ENCODE measurements around the gene FOLR2.
"Not testable (repeated sequence)": the region's sequence is repeated elsewhere in the genome, so short reads cannot be mapped to it uniquely, and the experiment has no call there.

Gene FOLR2

GRCh38 chr11:72179804-72180396 is 36.7 kb upstream of the FOLR2 start:
- TF ChIP-seq, protein P1, sequence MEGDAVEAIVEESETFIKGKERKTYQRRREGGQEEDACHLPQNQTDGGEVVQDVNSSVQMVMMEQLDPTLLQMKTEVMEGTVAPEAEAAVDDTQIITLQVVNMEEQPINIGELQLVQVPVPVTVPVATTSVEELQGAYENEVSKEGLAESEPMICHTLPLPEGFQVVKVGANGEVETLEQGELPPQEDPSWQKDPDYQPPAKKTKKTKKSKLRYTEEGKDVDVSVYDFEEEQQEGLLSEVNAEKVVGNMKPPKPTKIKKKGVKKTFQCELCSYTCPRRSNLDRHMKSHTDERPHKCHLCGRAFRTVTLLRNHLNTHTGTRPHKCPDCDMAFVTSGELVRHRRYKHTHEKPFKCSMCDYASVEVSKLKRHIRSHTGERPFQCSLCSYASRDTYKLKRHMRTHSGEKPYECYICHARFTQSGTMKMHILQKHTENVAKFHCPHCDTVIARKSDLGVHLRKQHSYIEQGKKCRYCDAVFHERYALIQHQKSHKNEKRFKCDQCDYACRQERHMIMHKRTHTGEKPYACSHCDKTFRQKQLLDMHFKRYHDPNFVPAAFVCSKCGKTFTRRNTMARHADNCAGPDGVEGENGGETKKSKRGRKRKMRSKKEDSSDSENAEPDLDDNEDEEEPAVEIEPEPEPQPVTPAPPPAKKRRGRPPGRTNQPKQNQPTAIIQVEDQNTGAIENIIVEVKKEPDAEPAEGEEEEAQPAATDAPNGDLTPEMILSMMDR (IDR thresholded peaks at IDR 0.05; ENCODE audit: extremely low read depth, missing control alignments) = no peak
- no peak for DNase-seq (ENCODE audit: low spot score)

DNA sequence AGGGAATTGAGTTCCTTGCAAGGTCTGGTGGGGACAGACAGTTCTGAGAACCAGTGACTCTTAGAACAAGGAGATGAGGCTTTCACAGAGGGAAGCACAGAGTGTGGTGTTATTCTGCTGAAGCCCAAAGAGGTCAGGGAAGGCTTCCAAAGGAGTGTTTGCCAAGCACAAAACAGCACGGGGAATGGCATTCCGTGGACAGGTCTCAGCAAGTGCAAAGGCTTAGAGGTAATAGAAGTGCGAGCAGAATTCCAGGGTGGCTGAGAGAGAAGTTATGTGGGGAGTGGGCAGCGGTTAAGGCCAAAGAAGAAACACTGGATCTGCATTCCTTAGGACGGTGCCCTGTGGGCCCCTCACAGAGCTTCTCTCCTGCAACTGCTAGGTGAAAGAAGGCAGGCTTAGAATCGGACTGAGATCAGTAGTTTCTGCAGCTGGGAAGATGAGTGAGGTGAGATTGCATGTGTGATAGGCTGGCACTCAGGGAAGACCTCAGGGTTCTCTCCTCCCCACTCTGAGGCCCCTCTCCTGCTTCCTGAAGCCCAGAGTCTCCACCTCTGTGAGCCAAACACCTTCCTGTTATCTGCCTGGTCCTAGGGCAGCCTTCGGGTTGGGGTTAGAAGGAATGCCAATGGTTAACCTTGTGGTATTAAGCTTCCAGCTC is 35.6 kb upstream of the FOLR2 start:
- not testable (repeated sequence) for DNase-seq (ENCODE audit: low spot score)

GRCh38 chr11:72181553-72181958 is 35.0 kb upstream of the FOLR2 start:
- not testable (repeated sequence) for DNase-seq (ENCODE audit: low spot score)

DNA sequence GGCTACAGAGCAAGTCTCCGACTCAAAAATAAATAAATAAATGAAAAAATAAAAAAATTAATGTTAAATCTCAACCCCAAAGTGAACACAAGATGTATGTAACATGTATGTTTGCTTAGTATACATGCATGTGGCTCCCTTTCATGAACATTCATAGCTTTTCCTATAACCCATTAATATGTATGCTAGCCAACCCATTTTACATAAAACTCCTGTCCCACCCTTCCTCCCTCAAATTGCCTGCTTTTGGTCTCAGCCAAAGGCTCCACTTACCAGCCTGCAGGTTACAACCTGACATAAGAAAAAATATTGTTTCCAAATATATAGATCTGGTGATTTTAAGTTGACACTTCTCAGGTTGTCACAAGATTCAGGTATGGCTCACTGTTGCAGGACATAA is 28.3 kb upstream of the FOLR2 start:
- DNase-seq (ENCODE audit: low spot score) = no peak
- TF ChIP-seq, protein P1 (IDR thresholded peaks at IDR 0.05; ENCODE audit: extremely low read depth, missing control alignments) = no peak

GRCh38 chr11:72189455-72190250 is 26.9 kb upstream of the FOLR2 start:
- no peak for DNase-seq (ENCODE audit: low spot score)
- TF ChIP-seq, protein P1 (IDR thresholded peaks at IDR 0.05; ENCODE audit: extremely low read depth, missing control alignments) = no peak

DNA sequence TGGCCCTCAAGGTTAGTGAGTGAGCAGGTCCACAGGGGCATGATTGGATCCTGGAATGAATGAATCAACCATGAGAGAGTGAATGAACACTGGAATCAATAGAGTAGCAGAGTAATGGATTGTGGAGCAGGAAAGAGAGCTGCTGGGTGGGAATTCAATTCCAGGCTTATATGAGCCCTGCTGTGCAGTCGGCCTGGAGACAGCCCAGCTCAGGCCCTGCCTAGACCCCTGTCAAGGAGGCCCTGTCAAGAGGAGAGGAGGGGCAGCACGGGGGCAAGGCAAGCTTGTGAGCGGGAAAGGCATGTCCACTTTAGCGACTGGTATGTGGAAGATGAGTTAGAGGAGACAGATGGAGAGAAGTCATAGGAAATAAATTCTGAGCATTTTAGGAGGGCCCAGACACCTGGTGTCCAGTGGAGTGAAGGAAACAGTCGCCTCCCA is 25.9 kb upstream of the FOLR2 start:
- no peak for DNase-seq (ENCODE audit: low spot score)
- TF ChIP-seq, protein P1 (IDR thresholded peaks at IDR 0.05; ENCODE audit: extremely low read depth, missing control alignments) = no peak

- DNase-seq (ENCODE audit: low spot score) = no peak
- TF ChIP-seq, protein P1 (IDR thresholded peaks at IDR 0.05; ENCODE audit: extremely low read depth, missing control alignments) = no peak
Observed at GRCh38 chr11:72191961-72192381, 24.6 kb upstream of the FOLR2 start, which contains the start of gene FOLR1. Gene FOLR1, plus strand, starts transcription at chr11:72192140. Its CDS starts 34 bp downstream, at chr11:72192174.

DNA sequence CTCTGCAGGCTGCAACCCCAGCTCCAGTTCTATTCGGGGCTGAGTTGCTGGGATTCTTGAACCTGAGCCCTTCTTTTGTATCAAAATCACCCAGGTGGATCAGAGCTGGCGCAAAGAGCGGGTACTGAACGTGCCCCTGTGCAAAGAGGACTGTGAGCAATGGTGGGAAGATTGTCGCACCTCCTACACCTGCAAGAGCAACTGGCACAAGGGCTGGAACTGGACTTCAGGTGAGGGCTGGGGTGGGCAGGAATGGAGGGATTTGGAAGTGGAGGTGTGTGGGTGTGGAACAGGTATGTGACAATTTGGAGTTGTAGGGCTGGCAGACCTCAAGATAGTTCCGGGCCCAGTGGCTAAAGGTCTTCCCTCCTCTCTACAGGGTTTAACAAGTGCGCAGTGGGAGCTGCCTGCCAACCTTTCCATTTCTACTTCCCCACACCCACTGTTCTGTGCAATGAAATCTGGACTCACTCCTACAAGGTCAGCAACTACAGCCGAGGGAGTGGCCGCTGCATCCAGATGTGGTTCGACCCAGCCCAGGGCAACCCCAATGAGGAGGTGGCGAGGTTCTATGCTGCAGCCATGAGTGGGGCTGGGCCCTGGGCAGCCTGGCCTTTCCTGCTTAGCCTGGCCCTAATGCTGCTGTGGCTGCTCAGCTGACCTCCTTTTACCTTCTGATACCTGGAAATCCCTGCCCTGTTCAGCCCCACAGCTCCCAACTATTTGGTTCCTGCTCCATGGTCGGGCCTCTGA is 20.9 kb upstream of the FOLR2 start:
- TF ChIP-seq, protein P1 (IDR thresholded peaks at IDR 0.05; ENCODE audit: extremely low read depth, missing control alignments) = no peak
- no peak for DNase-seq (ENCODE audit: low spot score)

DNA sequence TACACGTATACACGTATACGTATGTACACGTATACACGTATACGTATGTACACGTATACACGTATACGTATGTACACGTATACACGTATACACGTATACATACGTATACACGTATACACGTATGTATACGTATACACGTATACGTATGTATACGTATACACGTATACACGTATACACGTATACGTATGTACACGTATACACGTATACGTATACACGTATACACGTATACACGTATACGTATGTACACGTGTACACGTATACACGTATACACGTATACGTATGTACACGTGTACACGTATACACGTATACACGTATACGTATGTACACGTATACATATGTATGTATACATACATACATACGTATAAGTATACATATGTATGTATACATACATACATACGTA is 15.1 kb upstream of the FOLR2 start:
- DNase-seq (ENCODE audit: low spot score) = not testable (repeated sequence)

All from GM20000 (cell line).